DMS53 (cell line): ENCODE data around the gene CENPS.
"Not testable (repeated sequence)": the region's sequence is repeated elsewhere in the genome, so short reads cannot be mapped to it uniquely, and the experiment has no call there.

Source experiments
- DNase-seq: peaks from one replicate; lab custom pipeline; 2025; lab: John Stamatoyannopoulos, UW

Gene CENPS

GRCh38 chr1:10430216-10431069, at the start of gene CENPS:
Gene CENPS, plus strand, starts transcription at chr1:10430433. Its CDS starts 85 bp downstream, at chr1:10430518.
- peak; percentile 93 for DNase-seq

GRCh38 chr1:10380594-10381275, 49.5 kb upstream of the CENPS start:
- DNase-seq = peak; percentile 67

- DNase-seq = no peak
Observed at GRCh38 chr1:10383630-10384029, 46.6 kb upstream of the CENPS start.

- no peak for DNase-seq
Observed at GRCh38 chr1:10384219-10384618, 46.0 kb upstream of the CENPS start.

- no peak for DNase-seq
Observed at GRCh38 chr1:10386761-10387676, 43.2 kb upstream of the CENPS start.

- DNase-seq = peak; percentile 25
Observed at GRCh38 chr1:10387677-10388386, 42.4 kb upstream of the CENPS start.

GRCh38 chr1:10388387-10388715, 41.9 kb upstream of the CENPS start:
- DNase-seq = no peak

GRCh38 chr1:10389271-10389973, 40.8 kb upstream of the CENPS start:
- DNase-seq = no peak

- DNase-seq = no peak
Observed at GRCh38 chr1:10396870-10397269, 33.4 kb upstream of the CENPS start.

- DNase-seq = no peak
Observed at GRCh38 chr1:10398278-10398733, 31.9 kb upstream of the CENPS start.

- peak; percentile 99 for DNase-seq
Observed at GRCh38 chr1:10398734-10399443, 31.3 kb upstream of the CENPS start, which contains the start of gene PGD. Gene PGD, plus strand, starts transcription at chr1:10399064. Its CDS starts 54 bp downstream, at chr1:10399118.

- DNase-seq = no peak
Observed at GRCh38 chr1:10399444-10399941, 30.7 kb upstream of the CENPS start.

GRCh38 chr1:10400013-10400412, 30.2 kb upstream of the CENPS start:
- no peak for DNase-seq

GRCh38 chr1:10401281-10401680, 29.0 kb upstream of the CENPS start:
- no peak for DNase-seq

- no peak for DNase-seq
Observed at GRCh38 chr1:10402729-10403274, 27.4 kb upstream of the CENPS start.

- no peak for DNase-seq
Observed at GRCh38 chr1:10407201-10407600, 23.0 kb upstream of the CENPS start.

GRCh38 chr1:10415211-10415930, 14.9 kb upstream of the CENPS start:
- DNase-seq = peak; percentile 77

GRCh38 chr1:10415967-10416366, 14.3 kb upstream of the CENPS start:
- DNase-seq = not testable (repeated sequence)

GRCh38 chr1:10418741-10419140, 11.5 kb upstream of the CENPS start:
- not testable (repeated sequence) for DNase-seq
